GM21423 (cell line): Measurements from ENCODE around the gene PATE2.

Source experiments
- ATAC-seq: cut with Tn5 transposase; IDR thresholded peaks from one replicate; pipeline ENCODE4 v1.9.1; 2021; ENCODE audit warnings: mild to moderate bottlenecking, moderate library complexity; ENCODE audit not compliant: unreplicated experiment

Gene PATE2

DNA sequence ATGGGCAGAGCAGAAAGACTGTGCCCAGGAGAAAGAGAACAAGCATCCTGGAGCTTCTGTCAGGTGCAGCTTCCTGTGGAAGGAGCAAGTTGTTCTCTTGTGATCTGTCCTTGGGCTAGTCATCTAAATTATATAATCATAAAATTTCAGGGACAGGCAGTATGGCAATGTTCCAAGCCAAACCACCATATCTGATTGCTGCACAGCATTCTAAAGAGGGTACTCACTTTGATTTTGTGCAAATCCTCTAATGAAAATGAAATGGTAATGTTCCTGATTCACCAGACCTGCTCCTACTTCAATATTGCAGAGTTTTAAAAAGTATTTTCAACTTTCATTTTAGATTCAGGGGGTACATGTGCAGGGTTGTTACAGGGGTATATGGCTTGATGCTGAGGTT is at the start of gene PATE2:
Gene PATE2 (minus strand): TSS at position 101 of the 400 bp plus-strand sequence. CDS start 55 bp downstream, at position 46.
- ATAC-seq, result no peak

DNA sequence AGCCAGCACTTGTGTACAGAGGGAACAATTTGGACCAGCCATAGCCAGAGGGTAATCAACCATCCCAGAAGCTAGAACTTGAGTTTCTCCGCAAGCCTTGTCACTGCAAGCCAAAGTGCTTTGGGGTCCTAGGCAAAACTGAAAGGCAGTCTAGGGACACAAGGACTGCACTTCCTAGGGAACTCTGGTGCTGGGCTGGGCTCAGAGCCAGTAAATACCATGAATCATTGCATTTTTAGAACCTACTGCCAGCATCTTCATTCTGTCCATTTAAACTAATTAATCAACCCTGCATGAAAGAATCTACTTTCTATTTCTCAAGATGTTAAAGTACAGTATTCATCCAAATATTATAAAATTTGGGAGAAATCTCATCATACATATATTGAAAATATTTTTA is 29.3 kb upstream of the PATE2 start:
- ATAC-seq, result no peak

DNA sequence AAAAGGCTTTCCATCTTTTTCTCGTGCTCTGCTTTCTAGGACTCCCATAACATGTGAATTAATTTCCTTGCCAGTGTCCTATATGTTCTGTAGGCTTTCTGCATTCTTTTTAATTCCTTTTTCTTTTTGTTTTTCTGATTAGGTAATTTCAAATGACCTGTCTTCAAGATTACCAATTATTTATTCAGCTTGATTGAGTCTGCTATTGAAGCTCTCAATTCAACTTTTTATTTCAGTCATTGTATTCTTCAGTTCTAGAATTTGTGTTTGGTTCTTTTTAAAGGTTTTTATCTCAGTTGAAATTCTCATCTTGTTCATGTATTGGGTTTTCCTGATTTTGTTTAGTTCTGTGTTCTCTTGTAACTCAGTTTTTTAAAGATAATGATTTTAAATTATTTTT is 23.8 kb upstream of the PATE2 start:
- ATAC-seq, result no peak

DNA sequence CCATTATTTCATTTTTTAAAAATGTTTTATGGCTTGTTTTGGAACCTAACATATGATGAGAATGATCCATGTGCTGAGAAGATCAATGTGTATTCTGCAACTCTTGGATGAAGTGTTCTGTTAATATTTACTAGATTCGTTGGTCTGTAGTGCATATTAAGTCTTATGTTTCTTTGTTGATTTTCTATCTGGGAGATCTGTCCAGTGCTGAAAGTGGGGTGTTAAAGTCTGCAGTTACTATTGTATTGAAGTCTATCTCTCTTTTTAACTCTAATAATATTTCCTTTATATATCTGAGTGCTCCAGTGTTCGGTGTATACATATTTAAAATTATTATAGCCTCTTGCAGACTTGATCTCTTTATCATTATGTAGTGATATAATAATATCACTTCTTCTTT is 21.2 kb upstream of the PATE2 start:
- no peak for ATAC-seq

DNA sequence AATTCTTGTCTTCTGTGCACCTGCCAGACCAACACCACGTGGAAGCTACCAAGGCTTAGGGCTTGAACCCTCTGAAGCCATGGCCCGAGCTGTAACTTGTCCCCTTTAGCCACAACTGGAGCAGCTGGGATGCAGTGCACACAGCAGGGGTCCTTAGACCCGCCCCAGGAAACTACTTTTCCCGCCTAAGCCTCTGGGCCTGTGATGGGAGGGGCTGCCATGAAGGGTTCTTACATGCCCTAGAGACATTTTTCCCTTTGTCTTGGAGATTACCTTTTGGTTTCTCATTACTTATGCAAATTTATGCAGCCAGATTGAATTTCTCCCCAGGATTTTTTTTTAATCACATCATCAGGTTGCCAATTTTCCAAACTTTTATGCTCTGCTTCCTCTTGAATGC is 19.0 kb upstream of the PATE2 start:
- ATAC-seq, result no peak

DNA sequence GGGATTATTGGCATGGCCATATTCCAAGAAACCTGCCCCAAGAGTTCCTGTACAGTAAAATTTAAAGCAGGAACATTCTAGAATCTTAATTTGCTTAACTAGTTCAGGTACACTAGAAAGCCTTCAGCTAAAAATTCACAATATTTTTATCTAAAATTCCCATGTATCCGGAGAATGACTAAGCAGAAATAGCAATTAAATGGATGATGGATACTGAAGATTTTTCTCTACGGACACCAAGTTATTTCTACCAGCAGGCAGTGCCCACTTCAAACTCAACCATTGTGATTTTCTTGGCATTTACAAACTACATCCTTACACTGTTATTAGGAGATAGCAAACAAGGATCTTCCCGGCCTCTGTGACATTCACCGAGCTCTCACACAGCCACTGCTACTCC is 12.2 kb upstream of the PATE2 start:
- no peak for ATAC-seq

DNA sequence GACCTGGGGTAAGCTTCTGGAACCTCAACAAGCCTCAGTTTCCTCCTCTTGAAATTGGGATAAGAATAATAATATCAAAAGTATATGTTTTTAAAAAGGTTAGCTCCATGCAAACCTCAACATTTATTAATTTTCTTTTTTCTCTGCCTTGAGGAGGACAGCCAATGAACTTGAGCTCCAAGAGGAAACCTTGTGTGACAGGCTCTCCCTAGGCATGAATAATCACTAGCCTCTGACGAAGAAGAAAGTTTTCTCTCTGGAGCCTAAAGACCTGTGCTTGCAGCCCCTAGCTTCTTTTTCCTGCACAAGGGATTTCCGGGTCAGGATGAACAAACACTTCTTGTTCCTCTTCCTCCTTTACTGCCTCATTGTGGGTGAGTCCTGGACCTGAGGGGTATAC is 9.2 kb upstream of the PATE2 start, which contains the start of gene PATE3:
Gene PATE3 (plus strand): TSS at position 301 of the 400 bp plus-strand sequence. CDS start 25 bp downstream, at position 326.
- no peak for ATAC-seq

DNA sequence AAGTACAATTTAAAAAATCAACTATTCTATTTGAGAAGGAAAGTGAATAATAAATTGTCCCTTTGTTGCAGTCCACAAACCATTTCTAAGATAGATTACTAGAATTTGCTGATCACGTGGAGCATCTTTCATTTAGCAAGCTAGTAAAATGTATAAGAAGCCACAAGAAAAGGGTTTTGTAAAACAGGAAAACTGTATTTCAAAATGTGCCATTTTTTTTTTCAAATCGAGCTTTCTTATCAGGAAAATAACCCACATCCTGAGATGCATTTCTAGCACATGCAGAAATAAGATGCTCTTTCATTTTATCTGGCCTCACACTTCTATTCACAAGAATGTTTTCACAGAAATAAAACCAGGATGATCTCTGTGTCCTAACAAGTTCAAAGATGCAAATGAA is 6.0 kb upstream of the PATE2 start:
- no peak for ATAC-seq

DNA sequence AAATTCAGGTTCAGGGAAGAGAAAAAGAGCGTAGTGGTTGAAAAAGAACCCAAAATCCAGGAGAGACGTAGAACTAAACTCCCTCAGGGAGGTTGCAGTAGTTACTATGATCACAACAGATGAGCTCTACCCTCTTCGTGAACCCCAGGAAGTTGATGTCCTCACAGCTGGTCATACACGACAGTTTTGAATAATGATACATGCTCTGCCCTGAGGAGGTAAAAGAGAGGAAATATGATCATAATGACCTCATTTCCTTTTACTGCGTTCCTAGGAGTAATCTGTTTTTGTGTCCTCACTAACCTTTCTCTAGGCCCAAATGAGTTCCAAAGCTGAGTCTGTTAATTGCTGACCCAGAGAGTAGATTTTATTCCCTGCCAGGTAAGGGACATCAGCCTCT is 1.3 kb downstream of the PATE2 start:
- no peak for ATAC-seq

DNA sequence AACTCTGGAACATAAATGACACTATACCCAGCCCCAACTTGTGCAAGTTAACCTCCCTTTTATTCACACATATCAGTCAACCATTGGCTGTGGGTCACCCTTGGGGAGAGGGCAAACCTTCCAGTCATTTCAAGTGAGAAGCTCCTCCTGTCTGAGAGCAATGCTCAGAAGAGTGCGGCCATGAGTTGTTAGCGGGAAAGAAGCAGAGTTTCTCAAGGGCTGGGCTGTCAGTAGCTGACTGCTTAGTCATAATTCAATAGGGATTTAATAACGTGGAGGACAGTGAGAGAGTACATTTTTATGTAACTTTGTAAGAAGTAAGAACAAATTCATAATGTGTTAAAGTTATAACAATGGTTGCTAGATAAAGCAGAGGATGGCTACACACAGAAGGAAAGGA is 5.1 kb downstream of the PATE2 start:
- ATAC-seq, result no peak

DNA sequence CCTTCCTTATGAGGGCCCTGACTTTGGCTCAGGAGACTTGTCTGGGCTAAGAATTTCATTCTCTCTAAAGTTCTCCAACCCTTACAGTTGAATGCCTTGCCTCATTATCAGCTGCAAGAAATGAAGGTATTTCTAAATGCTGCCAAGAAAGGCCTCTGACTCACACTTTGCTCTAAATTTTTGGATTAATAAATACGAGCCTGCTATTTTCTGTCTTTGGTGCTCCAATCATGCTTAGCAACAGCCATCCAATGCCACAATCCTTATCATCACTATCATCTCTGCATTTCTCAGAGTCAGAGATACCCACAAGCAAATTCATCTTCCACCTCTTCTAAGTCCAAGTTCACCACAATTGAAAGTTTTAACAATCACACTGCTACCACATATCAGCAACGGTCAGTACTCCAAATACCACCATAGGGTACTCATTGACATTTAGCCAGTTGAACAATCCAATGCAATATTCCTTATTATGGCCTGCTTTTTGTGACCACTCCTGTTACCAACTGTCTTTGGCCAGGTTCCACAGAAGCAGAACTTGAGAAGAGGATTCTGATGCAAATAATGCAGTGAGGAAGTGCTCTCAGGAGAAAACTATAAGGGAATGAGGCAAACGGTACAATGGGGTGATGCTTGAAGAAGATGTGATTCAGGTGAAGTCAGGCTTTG is 5.7 kb downstream of the PATE2 start:
- no peak for ATAC-seq

DNA sequence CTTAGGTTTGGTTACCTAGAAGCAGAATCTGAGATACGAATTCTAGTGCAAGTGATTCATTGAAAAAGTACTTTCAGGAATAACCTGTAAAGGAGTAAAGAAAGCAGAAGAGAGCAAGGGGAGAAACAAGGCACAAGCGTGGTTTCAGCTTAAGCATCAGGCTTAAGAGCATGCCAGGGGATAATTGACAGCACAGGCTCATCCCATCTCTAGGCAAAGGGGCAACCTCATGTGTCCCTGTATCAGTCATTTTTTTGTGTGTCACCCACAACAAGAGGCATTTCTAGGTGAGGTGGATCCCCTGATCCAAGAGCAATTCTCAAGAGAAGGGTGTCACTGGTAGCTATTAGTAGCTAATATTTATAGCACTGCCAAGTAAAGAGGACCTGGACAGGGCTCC is 8.0 kb downstream of the PATE2 start:
- ATAC-seq, result no peak

DNA sequence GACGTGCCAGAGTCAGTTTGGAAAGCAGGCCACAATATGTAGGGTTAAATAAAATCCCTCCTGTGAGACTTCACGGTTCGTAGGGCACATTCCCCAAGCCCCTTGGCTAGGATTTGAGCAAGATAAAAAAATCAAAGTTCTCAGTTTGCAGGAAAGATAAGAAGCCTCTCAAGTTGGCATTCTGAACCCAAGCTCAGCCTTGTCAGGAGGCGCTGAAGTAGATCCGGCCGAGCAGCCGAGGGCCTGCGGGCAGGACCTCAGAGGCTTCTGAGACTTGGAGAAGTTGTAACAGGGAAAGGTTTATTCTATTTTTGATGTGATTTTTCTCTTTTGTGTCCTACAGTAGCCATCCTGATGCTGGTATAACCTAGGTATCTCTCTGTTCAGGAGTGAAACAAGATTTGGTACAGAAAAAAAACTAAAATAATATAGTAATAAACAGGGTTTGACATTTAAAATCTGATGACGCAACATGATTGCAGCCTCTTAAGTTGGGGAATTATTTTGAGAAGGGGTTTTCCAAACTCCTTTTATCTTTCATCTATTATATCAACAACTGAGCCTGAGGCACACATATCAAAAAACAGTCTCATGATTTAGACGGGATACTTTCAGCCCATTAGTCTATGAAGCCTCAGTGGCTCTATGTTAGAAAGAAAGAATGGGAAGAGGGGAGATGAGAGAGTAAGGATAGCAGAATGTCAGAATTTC is 10.1 kb downstream of the PATE2 start:
- ATAC-seq, result no peak

DNA sequence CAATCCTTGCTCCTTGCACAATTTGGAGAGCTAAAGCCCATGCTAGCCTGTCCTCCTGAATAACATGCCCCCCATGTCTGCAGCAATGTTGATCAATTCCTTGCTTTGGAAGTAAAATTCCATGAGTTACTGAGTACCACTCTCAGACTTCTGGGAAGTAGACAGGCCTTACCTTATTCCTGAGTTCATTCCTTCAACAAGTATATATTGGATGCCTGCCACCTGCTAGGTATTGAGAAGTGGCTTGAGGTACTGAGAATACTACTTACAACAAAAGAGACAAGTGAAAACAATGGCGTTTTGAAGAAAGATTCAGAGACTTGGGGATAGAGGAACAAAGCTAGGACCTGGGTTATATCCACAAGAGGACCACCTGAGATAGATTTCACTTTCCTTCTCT is 12.4 kb downstream of the PATE2 start:
- no peak for ATAC-seq

DNA sequence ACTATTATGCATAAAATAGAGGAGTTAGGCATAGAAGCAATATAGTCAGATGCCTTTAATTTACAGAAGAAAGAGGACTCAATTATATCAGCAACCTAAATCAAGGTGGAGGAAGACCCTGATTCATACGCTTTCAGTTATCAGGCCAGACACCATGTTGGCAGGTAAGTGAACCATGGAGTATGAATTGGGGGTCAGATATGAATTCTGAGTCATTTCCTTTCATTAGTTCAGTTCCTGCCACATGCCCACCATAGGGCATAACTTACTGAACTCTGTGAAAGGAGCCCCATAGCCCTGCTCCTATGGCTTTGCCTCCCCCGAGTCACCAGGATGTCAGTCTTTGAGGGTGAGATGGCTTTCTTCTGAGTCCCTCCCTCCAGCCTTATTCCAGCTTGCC is 15.1 kb downstream of the PATE2 start:
- ATAC-seq, result no peak

DNA sequence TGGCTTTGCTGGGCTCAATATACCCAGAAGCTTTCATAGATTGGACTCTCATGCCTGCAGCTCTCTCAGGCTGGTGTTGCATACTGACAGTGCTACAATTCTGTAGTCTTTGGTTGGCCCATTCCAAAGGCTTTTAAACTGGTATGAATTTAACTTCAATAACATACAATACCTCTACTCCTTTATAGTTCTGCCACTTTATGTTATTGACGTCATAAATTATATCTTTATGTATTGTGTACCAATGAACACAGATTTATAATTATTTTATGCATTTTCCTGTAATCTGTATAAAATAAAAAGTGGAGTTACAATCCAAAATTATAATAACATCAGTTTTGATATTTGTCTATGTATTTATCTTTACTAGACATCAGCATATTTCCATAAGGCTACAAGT is 16.2 kb downstream of the PATE2 start:
- ATAC-seq, result no peak

DNA sequence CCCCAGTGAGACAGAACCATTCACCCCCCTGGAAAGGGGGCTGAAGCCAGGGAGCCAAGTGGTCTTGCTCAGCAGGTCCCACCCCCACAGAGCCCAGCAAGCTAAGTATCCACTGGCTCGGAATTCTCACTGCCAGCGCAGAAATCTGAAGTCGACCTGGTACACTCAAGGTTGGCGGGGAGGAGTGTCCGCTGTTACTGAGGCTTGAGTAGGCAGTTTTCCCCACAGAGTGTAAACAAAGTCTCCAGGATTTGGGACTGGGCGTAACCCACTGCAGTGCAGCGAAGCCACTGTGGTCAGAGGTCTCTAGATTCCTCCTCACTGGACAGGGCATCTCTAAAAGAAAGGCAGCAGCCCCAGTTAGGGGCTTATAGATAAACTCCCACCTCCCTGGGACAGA is 22.6 kb downstream of the PATE2 start:
- no peak for ATAC-seq

DNA sequence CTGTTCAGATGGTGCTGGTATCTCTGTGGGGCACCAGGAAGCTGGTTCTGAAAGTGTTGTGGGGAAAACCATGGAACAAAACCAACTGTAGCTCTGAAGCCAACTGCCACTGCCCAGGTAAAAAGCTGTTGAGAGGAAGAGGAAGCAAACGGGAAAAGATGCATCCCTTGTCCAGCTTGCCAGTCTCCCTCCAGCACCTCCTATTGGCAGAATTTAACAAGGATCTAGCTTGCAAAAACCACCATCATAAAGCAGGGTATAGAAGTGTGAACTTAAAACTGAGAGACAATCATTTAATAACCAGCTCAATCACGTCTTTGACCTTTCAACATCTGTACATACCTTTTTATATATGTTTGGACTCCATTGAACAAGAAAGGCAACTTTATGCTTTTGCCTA is 28.0 kb downstream of the PATE2 start:
- ATAC-seq, result no peak

DNA sequence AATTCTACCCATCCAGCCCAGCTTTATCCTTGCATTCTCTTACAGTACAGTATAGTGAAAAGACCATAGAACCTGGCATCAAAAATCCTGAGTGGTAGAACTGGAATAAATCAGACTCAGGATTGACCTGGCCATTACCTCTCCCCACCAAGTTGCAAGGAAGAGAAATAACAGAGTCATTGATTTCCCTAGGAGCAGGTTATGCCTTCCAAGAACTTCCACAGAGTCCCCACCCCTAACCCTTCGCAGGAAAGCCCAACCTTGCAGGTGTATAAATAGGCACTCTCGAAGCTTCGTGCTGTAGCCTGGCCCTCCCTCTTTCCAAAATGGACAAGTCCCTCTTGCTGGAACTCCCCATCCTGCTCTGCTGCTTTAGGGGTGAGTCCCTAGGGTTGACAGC is 32.6 kb downstream of the PATE2 start, which contains the start of gene PATE1:
Gene PATE1 (plus strand): TSS at position 301 of the 400 bp plus-strand sequence. CDS start 26 bp downstream, at position 327.
- no peak for ATAC-seq

DNA sequence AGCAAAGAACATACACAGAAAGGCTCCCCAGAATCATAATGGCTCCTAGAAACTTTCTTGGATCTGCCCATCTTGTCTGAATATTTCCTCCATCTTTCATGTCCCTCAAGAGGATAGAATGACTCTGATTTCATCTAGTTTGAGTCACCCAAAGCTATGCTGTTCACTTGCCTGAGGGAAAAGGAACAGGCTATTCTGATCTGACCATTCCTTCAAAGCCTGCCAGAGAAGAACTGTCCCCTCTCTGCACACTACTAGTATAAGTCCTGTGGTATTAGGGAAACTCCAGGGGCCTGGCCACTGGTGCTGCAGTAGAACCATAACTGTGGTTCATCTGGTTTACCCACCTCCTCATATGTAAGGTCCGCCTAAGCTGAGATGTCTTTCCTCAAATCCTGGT is 34.9 kb downstream of the PATE2 start:
- no peak for ATAC-seq

DNA sequence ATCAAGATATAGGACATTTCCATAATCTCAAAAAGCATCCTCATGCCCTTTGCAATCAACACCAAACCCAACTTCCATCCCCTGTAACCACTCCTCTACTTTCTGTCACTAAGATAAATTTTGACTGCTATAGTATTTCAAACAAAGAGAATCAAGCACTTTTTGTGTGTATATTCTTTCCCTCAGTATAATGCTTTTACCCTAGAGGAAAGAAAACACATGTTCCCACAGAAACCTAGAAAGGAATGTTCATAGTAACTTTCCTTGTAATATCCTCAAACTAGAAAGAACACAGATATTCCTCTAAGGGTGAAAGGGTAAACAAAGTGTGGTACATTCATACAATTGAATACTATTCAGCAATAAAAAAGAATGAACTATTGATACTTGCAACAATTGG is 38.0 kb downstream of the PATE2 start:
- ATAC-seq, result no peak

DNA sequence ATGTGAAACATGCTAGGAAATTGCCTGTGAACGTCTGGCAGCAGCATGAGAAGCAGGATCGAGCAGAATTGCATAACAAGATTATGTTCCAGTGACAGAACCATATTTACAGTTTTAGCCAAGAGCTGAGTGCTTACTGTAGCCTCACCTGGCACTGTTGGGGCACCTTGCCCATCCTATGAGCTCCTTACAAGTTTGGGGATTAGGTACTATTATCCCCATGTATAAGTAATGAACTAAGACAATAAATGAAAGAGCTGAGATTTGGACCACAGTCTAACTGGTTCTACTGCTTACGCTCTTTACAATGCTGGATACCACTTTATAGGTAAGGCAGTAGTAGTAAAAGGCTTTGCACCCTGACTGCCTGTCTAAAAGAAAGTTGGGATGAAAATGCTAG is 49.7 kb downstream of the PATE2 start:
- no peak for ATAC-seq
